Measurements from ENCODE around the gene PIP5KL1.

The PIP5KL1 gene

GRCh38 chr9:127926906-127927200 lies 3.7 kb downstream of the PIP5KL1 start:
- no peak for TF ChIP-seq CTCF (IDR thresholded peaks at IDR 0.05; ENCODE audit: insufficient read depth, low read depth, low read length, missing control alignments)
- no peak for DNase-seq (ENCODE audit: low read depth)
- peak overlapping the region; percentile 30 for H3K4me3 ChIP-seq (ENCODE audit: low read depth, low read length)

- H3K4me3 ChIP-seq (ENCODE audit: low read depth, low read length) = no peak overlapping the region
- DNase-seq (ENCODE audit: low read depth) = no peak
- TF ChIP-seq CTCF (IDR thresholded peaks at IDR 0.05; ENCODE audit: insufficient read depth, low read depth, low read length, missing control alignments) = no peak
Observed at GRCh38 chr9:127925959-127926905, 4.3 kb downstream of the PIP5KL1 start.

GRCh38 chr9:127924736-127925444 lies 5.7 kb downstream of the PIP5KL1 start:
- H3K4me3 ChIP-seq (ENCODE audit: low read depth, low read length) = no peak overlapping the region
- no peak for DNase-seq (ENCODE audit: low read depth)
- TF ChIP-seq CTCF (IDR thresholded peaks at IDR 0.05; ENCODE audit: insufficient read depth, low read depth, low read length, missing control alignments) = no peak

- no peak for DNase-seq (ENCODE audit: low read depth)
- no peak for TF ChIP-seq CTCF (IDR thresholded peaks at IDR 0.05; ENCODE audit: insufficient read depth, low read depth, low read length, missing control alignments)
- H3K4me3 ChIP-seq (ENCODE audit: low read depth, low read length) = no peak overlapping the region
Observed at GRCh38 chr9:127923771-127924170, 6.8 kb downstream of the PIP5KL1 start.

- DNase-seq (ENCODE audit: low read depth) = no peak
- TF ChIP-seq CTCF (IDR thresholded peaks at IDR 0.05; ENCODE audit: insufficient read depth, low read depth, low read length, missing control alignments) = no peak
- no peak overlapping the region for H3K4me3 ChIP-seq (ENCODE audit: low read depth, low read length)
Observed at GRCh38 chr9:127923046-127923445, 7.5 kb downstream of the PIP5KL1 start.

GRCh38 chr9:127921557-127922120 lies 8.9 kb downstream of the PIP5KL1 start:
- TF ChIP-seq CTCF (IDR thresholded peaks at IDR 0.05; ENCODE audit: insufficient read depth, low read depth, low read length, missing control alignments) = peak; percentile 86
- no peak overlapping the region for H3K4me3 ChIP-seq (ENCODE audit: low read depth, low read length)
- DNase-seq (ENCODE audit: low read depth) = peak; percentile 73
